Lung (tissue), 12 donors: Measurements from ENCODE around the gene FLRT2. TPM values are rescaled to one million over a fixed set of nuclear protein-coding genes. Genes with fewer than 3 reads are reported as not detected.

ENCODE experiments used
- ATAC-seq: fragments of 200-7000 bp; cut with Tn5 transposase; one replicate; pipeline ENCODE4 v1.9.1; 2020; ENCODE audit warnings: moderate number of reproducible peaks; ENCODE audit not compliant: insufficient read depth, low FRiP score
- DNase-seq, 3 donors: peaks; one replicate each; pipeline ENCODE4 v3.0.0-alpha.2; 2013 to 2017
- H3K27ac ChIP-seq, 2 donors: one replicate each; pipeline ENCODE4 v1.5.1; 2013; ENCODE audit warnings: mild to moderate bottlenecking in 2 of 2, moderate library complexity in 2 of 2, control low read depth in 1 of 2, inconsistent platforms in 1 of 2, low read depth in 1 of 2, low read length in 1 of 2
- H3K27me3 ChIP-seq, 3 donors: one replicate each; pipeline ENCODE4 v1.5.1; 2013; ENCODE audit warnings: low read length in 2 of 3; ENCODE audit not compliant: control insufficient read depth in 3 of 3, insufficient read depth in 3 of 3
- H3K36me3 ChIP-seq, 4 donors: one replicate each; pipeline ENCODE4 v1.5.1; 2013; ENCODE audit warnings: low read length in 4 of 4, mild to moderate bottlenecking in 1 of 4, moderate library complexity in 1 of 4; ENCODE audit not compliant: control insufficient read depth in 4 of 4, insufficient read depth in 4 of 4
- H3K4me1 ChIP-seq, 5 donors: one replicate each; pipeline ENCODE4 v1.5.1; 2013; ENCODE audit warnings: low read length in 5 of 5, mild to moderate bottlenecking in 2 of 5, moderate library complexity in 1 of 5; ENCODE audit not compliant: control insufficient read depth in 5 of 5, insufficient read depth in 5 of 5
- H3K4me3 ChIP-seq: one replicate; pipeline ENCODE4 v1.5.1; 2013; ENCODE audit warnings: mild to moderate bottlenecking, control low read depth, moderate library complexity
- H3K9ac ChIP-seq, 2 donors: one replicate each; pipeline ENCODE4 v1.5.1; 2013; ENCODE audit warnings: low read length in 2 of 2, control low read depth in 1 of 2; ENCODE audit not compliant: insufficient read depth in 1 of 2
- H3K9me3 ChIP-seq, 4 donors: one replicate each; pipeline ENCODE4 v1.5.1; 2013; ENCODE audit warnings: low read length in 3 of 4, mild to moderate bottlenecking in 1 of 4, moderate library complexity in 1 of 4; ENCODE audit not compliant: control insufficient read depth in 4 of 4, insufficient read depth in 3 of 4
- whole genome bisulfite sequencing, 2 donors: extraction: QIAGEN DNeasy Blood & Tissue Kit; methylation state at CpG; one replicate each; pipeline ENCODE4 v1.1.7; 2013; 5-methylcytosine and 5-hydroxymethylcytosine counted together
- polyA plus RNA-seq, 2 donors: library from polyadenylated mRNA; stranded (reverse); fragments of 200-250 nt; gene quantifications; one replicate each; pipeline ENCODE4 v1.2.1, GENCODE V29; 2013
- total RNA-seq, 2 donors: library from RNA; depleted of rRNA in 1 of 2; stranded (reverse); fragments of >200 nt in 1 of 2; gene quantifications; one replicate each; pipeline ENCODE4 v1.2.1, GENCODE V29; 2014 to 2021
- TF ChIP-seq, protein P1 (sequence below): IDR thresholded peaks from 2 replicates; pipeline ENCODE4 v1.5.1; 2012; ENCODE audit warnings: mild to moderate bottlenecking; ENCODE audit errors: control extremely low read depth, extremely low read depth
- donor health status: control.
- donor health status: control.
- donor health status: Bipolar disorder and iron deficiency.
- donor health status: healthy.
- donor health status: DM: yes; HTN: yes; CAD: no.

Gene FLRT2
- total and polyA plus RNA-seq, 4 donors: 1.2 to 53.7 (median 8.8) TPM

- WGBS, 2 donors: 81 to 84% methylated on average over 1 of the region's 1 CpG
- no peak overlapping the region for H3K27ac ChIP-seq
- H3K4me1 ChIP-seq: no peaks in the 10 kb centered on the region
- TF ChIP-seq, protein P1, sequence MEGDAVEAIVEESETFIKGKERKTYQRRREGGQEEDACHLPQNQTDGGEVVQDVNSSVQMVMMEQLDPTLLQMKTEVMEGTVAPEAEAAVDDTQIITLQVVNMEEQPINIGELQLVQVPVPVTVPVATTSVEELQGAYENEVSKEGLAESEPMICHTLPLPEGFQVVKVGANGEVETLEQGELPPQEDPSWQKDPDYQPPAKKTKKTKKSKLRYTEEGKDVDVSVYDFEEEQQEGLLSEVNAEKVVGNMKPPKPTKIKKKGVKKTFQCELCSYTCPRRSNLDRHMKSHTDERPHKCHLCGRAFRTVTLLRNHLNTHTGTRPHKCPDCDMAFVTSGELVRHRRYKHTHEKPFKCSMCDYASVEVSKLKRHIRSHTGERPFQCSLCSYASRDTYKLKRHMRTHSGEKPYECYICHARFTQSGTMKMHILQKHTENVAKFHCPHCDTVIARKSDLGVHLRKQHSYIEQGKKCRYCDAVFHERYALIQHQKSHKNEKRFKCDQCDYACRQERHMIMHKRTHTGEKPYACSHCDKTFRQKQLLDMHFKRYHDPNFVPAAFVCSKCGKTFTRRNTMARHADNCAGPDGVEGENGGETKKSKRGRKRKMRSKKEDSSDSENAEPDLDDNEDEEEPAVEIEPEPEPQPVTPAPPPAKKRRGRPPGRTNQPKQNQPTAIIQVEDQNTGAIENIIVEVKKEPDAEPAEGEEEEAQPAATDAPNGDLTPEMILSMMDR: no peak
- DNase-seq (no peak), ATAC-seq (no peak)
- no peaks in the 10 kb centered on the region for H3K9me3 ChIP-seq
- H3K4me3 ChIP-seq: no peak overlapping the region
- H3K9ac ChIP-seq: no peak overlapping the region
- H3K36me3 ChIP-seq: no peaks in the 10 kb centered on the region
- no peaks in the 10 kb centered on the region for H3K27me3 ChIP-seq
Observed at GRCh38 chr14:85601690-85602089, 71.7 kb downstream of the FLRT2 start.

GRCh38 chr14:85602345-85602744 is 72.4 kb downstream of the FLRT2 start:
- H3K27ac ChIP-seq: no peak overlapping the region
- H3K4me3 ChIP-seq: no peak overlapping the region
- H3K9me3 ChIP-seq: no peaks in the 10 kb centered on the region
- no peak overlapping the region for H3K9ac ChIP-seq
- TF ChIP-seq, protein P1: no peak
- no peaks in the 10 kb centered on the region for H3K4me1 ChIP-seq
- H3K27me3 ChIP-seq: no peaks in the 10 kb centered on the region
- H3K36me3 ChIP-seq: no peaks in the 10 kb centered on the region
- ATAC-seq (no peak), DNase-seq (no peak)
- 88 to 90% methylated on average over 6 of the region's 6 CpGs for WGBS, 2 donors

- no peak for ATAC-seq
- DNase-seq: no peak
- Histone ChIP-seq H3K27me3 (no peaks in the 10 kb centered on the region), H3K9me3 (no peaks in the 10 kb centered on the region), H3K9ac (no peak overlapping the region), H3K27ac (no peak overlapping the region), H3K4me3 (no peak overlapping the region), H3K36me3 (no peaks in the 10 kb centered on the region), H3K4me1 (no peaks in the 10 kb centered on the region)
- TF ChIP-seq, protein P1: no peak
- WGBS, 2 donors: 90 to 92% methylated on average over 4 of the region's 4 CpGs
Observed at GRCh38 chr14:85604021-85604420, 74.1 kb downstream of the FLRT2 start.

GRCh38 chr14:85604714-85605113 is 74.8 kb downstream of the FLRT2 start:
- Histone ChIP-seq H3K9me3 (no peaks in the 10 kb centered on the region), H3K4me3 (no peak overlapping the region), H3K27ac (no peak overlapping the region), H3K9ac (no peak overlapping the region), H3K4me1 (no peaks in the 10 kb centered on the region), H3K27me3 (no peaks in the 10 kb centered on the region), H3K36me3 (no peaks in the 10 kb centered on the region)
- ATAC-seq (no peak), DNase-seq (no peak)
- TF ChIP-seq, protein P1: no peak
- 37 to 39% methylated on average over 2 of the region's 2 CpGs for WGBS, 2 donors
